H1 (cell line): ENCODE data around the gene SV2B. TPM values are rescaled to one million over a fixed set of nuclear protein-coding genes. Genes with fewer than 3 reads are reported as not detected.

Source experiments
- CTCF ChIA-PET: fragments of 300-600 bp; sonication (Branson Sonifier 250); formaldehyde crosslinking; loops from one replicate; lab custom pipeline; 2021; ENCODE audit not compliant: partially characterized antibody; lab: Charles Lee
- POLR2A ChIA-PET: fragments of 300-600 bp; sonication (Branson Sonifier 250); formaldehyde crosslinking; loops from one replicate; lab custom pipeline; 2021; ENCODE audit warnings: inconsistent platforms; ENCODE audit not compliant: partially characterized antibody; lab: Charles Lee
- DNase-seq, 2 experiments: peaks; one replicate each; pipeline versions ENCODE4 v3.0.0 to v3.0.0-alpha.2; 2010 to 2022; ENCODE audit warnings: low spot score in 2 of 2, low read depth in 1 of 2, mixed read lengths in 1 of 2
- FAIRE-seq: peaks from 2 replicates; lab custom pipeline; 2011; peaks lifted over from hg19 to GRCh38; lab: Jason Lieb, UNC
- H2AFZ ChIP-seq: 2 replicates; pipeline ENCODE4 v1.8.1; 2012; ENCODE audit warnings: low read length, inconsistent platforms
- H2AK5ac ChIP-seq: 2 replicates; pipeline ENCODE4 v1.6.1; 2013; ENCODE audit warnings: low read depth, low read length
- H2BK120ac ChIP-seq: replicated peaks from 2 replicates; pipeline ENCODE3; 2013; ENCODE audit warnings: low read depth, low read length, inconsistent platforms
- H2BK12ac ChIP-seq: 2 replicates; pipeline ENCODE4 v1.6.1; 2013; ENCODE audit warnings: low read depth, low read length
- H2BK15ac ChIP-seq: 2 replicates; pipeline ENCODE4 v1.6.1; 2013; ENCODE audit warnings: low read length
- H2BK20ac ChIP-seq: 2 replicates; pipeline ENCODE4 v1.6.1; 2013; ENCODE audit warnings: low read length
- H2BK5ac ChIP-seq: 2 replicates; pipeline ENCODE4 v1.6.1; 2013; ENCODE audit warnings: low read depth, low read length
- H3K14ac ChIP-seq: 2 replicates; pipeline ENCODE4 v1.6.1; 2013; ENCODE audit warnings: inconsistent platforms; ENCODE audit not compliant: insufficient read length
- H3K18ac ChIP-seq: 2 replicates; pipeline ENCODE4 v1.6.1; 2013; ENCODE audit warnings: low read length; ENCODE audit errors: extremely low read depth
- H3K23ac ChIP-seq: 2 replicates; pipeline ENCODE4 v1.6.1; 2013; ENCODE audit warnings: inconsistent platforms; ENCODE audit not compliant: insufficient read length
- H3K23me2 ChIP-seq: 2 replicates; pipeline ENCODE4 v1.6.1; 2013; ENCODE audit warnings: low read depth, low read length
- H3K27ac ChIP-seq: 2 replicates; pipeline ENCODE4 v1.6.1; 2011; ENCODE audit warnings: low read depth, low read length, inconsistent platforms
- H3K27me3 ChIP-seq, 4 experiments: replicated peaks in 1 of 4; 1 replicate in 1 of 4; 2 replicates in 3 of 4; pipeline versions ENCODE4 v1.6.1 to v1.8.1; 2011 to 2013; ENCODE audit warnings: low read length in 3 of 4, mild to moderate bottlenecking in 3 of 4, inconsistent platforms in 2 of 4, mixed read lengths in 2 of 4, moderate library complexity in 1 of 4; ENCODE audit not compliant: control insufficient read depth in 3 of 4, insufficient read depth in 3 of 4; ENCODE audit errors: extremely low read depth in 1 of 4
- H3K36me3 ChIP-seq, 4 experiments: 2 replicates each; pipeline versions ENCODE4 v1.6.1 to v1.8.1; 2011 to 2013; ENCODE audit warnings: mild to moderate bottlenecking in 4 of 4, low read length in 3 of 4, moderate library complexity in 2 of 4, control low read depth in 1 of 4, inconsistent platforms in 1 of 4; ENCODE audit not compliant: insufficient read depth in 4 of 4, control insufficient read depth in 2 of 4
- H3K4ac ChIP-seq: replicated peaks from 2 replicates; pipeline ENCODE3; 2013; ENCODE audit warnings: low read length, low read depth, mixed read lengths, inconsistent platforms; ENCODE audit not compliant: insufficient read length
- H3K4me1 ChIP-seq, 4 experiments: replicated peaks in 1 of 4; 1 replicate in 1 of 4; 2 replicates in 3 of 4; pipeline versions ENCODE4 v1.6.1 to v1.8.1; 2011 to 2013; ENCODE audit warnings: low read length in 3 of 4, inconsistent platforms in 2 of 4, mixed read lengths in 1 of 4; ENCODE audit not compliant: insufficient read depth in 4 of 4, control insufficient read depth in 3 of 4
- H3K4me2 ChIP-seq, 2 experiments: 2 replicates each; pipeline versions ENCODE4 v1.6.1 to v1.8.1; 2011 to 2013; ENCODE audit warnings: low read depth in 2 of 2, low read length in 2 of 2, control low read depth in 1 of 2, inconsistent platforms in 1 of 2, mild to moderate bottlenecking in 1 of 2; ENCODE audit not compliant: insufficient read depth in 1 of 2
- H3K4me3 ChIP-seq, 4 experiments: fragments of 200-600, 300-600 bp in 1 of 4; sonication (generic), shearing (Covaris generic), sonication (Bioruptor Twin) in 1 of 4; 2 replicates each; pipeline versions ENCODE4 v1.5.1 to v1.8.1; 2011 to 2016; ENCODE audit warnings: low read length in 4 of 4, low read depth in 3 of 4, control low read depth in 2 of 4, inconsistent platforms in 2 of 4, mild to moderate bottlenecking in 2 of 4, mixed read lengths in 1 of 4, moderate library complexity in 1 of 4; ENCODE audit not compliant: insufficient read depth in 2 of 4; ENCODE audit errors: extremely low read depth in 1 of 4
- H3K56ac ChIP-seq: replicated peaks from 2 replicates; pipeline ENCODE3; 2013; ENCODE audit warnings: low read depth, mild to moderate bottlenecking, mixed read lengths, low read length, inconsistent platforms; ENCODE audit not compliant: insufficient read length
- H3K79me1 ChIP-seq: 2 replicates; pipeline ENCODE4 v1.6.1; 2013; ENCODE audit warnings: low read depth, low read length, control low read depth
- H3K79me2 ChIP-seq, 2 experiments: 2 replicates each; pipeline versions ENCODE4 v1.6.1 to v1.8.1; 2012 to 2013; ENCODE audit warnings: low read length in 2 of 2, mild to moderate bottlenecking in 2 of 2, inconsistent platforms in 1 of 2; ENCODE audit not compliant: insufficient read depth in 2 of 2, control insufficient read depth in 1 of 2
- H3K9ac ChIP-seq, 4 experiments: replicated peaks in 1 of 4; 1 replicate in 1 of 4; 2 replicates in 3 of 4; pipeline versions ENCODE4 v1.6.1 to v1.8.1; 2011 to 2013; ENCODE audit warnings: low read depth in 3 of 4, low read length in 3 of 4, control low read depth in 2 of 4, mild to moderate bottlenecking in 2 of 4, moderate library complexity in 2 of 4, inconsistent platforms in 1 of 4; ENCODE audit errors: extremely low read depth in 1 of 4
- H3K9me3 ChIP-seq, 2 experiments: 2 replicates each; pipeline versions ENCODE4 v1.6.1 to v1.8.1; 2012 to 2013; ENCODE audit warnings: mild to moderate bottlenecking in 2 of 2, moderate library complexity in 2 of 2, control low read depth in 1 of 2, inconsistent platforms in 1 of 2, low read depth in 1 of 2, low read length in 1 of 2, mixed read lengths in 1 of 2; ENCODE audit not compliant: insufficient read depth in 2 of 2
- H4K20me1 ChIP-seq, 2 experiments: replicated peaks in 1 of 2; 2 replicates each; pipeline versions ENCODE3 to v1.8.1; 2011 to 2013; ENCODE audit warnings: inconsistent platforms in 2 of 2, low read length in 2 of 2, mild to moderate bottlenecking in 1 of 2; ENCODE audit not compliant: insufficient read depth in 2 of 2, control insufficient read depth in 1 of 2
- H4K5ac ChIP-seq: 2 replicates; pipeline ENCODE4 v1.6.1; 2013; ENCODE audit warnings: low read length, low read depth, mixed read lengths, inconsistent platforms; ENCODE audit not compliant: insufficient read length
- H4K8ac ChIP-seq: 2 replicates; pipeline ENCODE4 v1.8.0; 2013; ENCODE audit warnings: mild to moderate bottlenecking, moderate library complexity, low read length, inconsistent platforms; ENCODE audit not compliant: insufficient read depth; ENCODE audit errors: extremely low read depth
- H4K91ac ChIP-seq: replicated peaks from 2 replicates; pipeline ENCODE3; 2013; ENCODE audit warnings: low read length, mixed read lengths, inconsistent platforms; ENCODE audit not compliant: insufficient read length
- BCL11A ChIP-seq, 2 experiments: IDR thresholded peaks; one replicate each; pipeline ENCODE4 v1.6.1; 2011; ENCODE audit warnings: low read depth in 2 of 2, low read length in 2 of 2, mild to moderate bottlenecking in 2 of 2
- CBX8 ChIP-seq: fragments of 300-800, 300-1000 bp; sonication (generic); IDR thresholded peaks from 2 replicates; pipeline ENCODE4 v1.7.1; 2016; ENCODE audit warnings: low read depth, low read length, borderline replicate concordance
- CEBPB ChIP-seq: IDR thresholded peaks from 2 replicates; pipeline ENCODE4 v1.6.1; 2012; ENCODE audit warnings: low read depth, low read length
- CTBP2 ChIP-seq: IDR thresholded peaks from 2 replicates; pipeline ENCODE4 v1.7.0; 2011; ENCODE audit warnings: borderline replicate concordance, mild to moderate bottlenecking, moderate library complexity, mixed read lengths, low read length; ENCODE audit not compliant: insufficient read depth, insufficient read length
- EZH2 ChIP-seq: fragments of 200-600 bp; sonication (generic); IDR thresholded peaks from 2 replicates; pipeline ENCODE4 v1.7.1; 2012; ENCODE audit warnings: low read depth, mild to moderate bottlenecking, moderate library complexity, low read length, inconsistent platforms; ENCODE audit not compliant: severe bottlenecking
- KDM1A ChIP-seq: fragments of 200-600, 300-600 bp; sonication (generic); IDR thresholded peaks from 2 replicates; pipeline ENCODE4 v1.7.1; 2016; ENCODE audit warnings: mild to moderate bottlenecking, low read length, borderline replicate concordance
- MAFK ChIP-seq: IDR thresholded peaks from 2 replicates; pipeline ENCODE4 v1.6.1; 2012; ENCODE audit warnings: low read depth, mild to moderate bottlenecking, improper control_type of control experiment, low read length
- NANOG ChIP-seq: IDR thresholded peaks from 2 replicates; pipeline ENCODE4 v1.6.1; 2011; ENCODE audit warnings: low read length, low read depth, mild to moderate bottlenecking, inconsistent platforms; ENCODE audit not compliant: insufficient read depth, poor library complexity, severe bottlenecking
- POU5F1 ChIP-seq: IDR thresholded peaks from 2 replicates; pipeline ENCODE4 v1.6.1; 2011; ENCODE audit warnings: low read depth, mild to moderate bottlenecking, low read length, moderate library complexity
- RBBP5 ChIP-seq: IDR thresholded peaks from 2 replicates; pipeline ENCODE4 v1.7.1; 2012; ENCODE audit warnings: low read depth, mild to moderate bottlenecking, inconsistent platforms, low read length, moderate library complexity, borderline replicate concordance
- SUZ12 ChIP-seq: fragments of 200-600 bp; sonication (generic); IDR thresholded peaks from 2 replicates; pipeline ENCODE4 v1.6.1; 2012; ENCODE audit warnings: mild to moderate bottlenecking, inconsistent platforms, low read length, moderate library complexity, mixed read lengths
- ZNF274 ChIP-seq: IDR thresholded peaks from 2 replicates; pipeline ENCODE4 v1.7.0; 2012; ENCODE audit warnings: low read length, borderline replicate concordance; ENCODE audit errors: extremely low read depth
- WGBS, 2 experiments: shearing (Covaris generic) in 1 of 2; methylation state at CpG; one replicate each; pipeline versions ENCODE4 v1.1.6 to v1.1.7; 2013 to 2015; ENCODE audit warnings: low lambda C conversion rate in 2 of 2, mixed read lengths in 2 of 2, inconsistent platforms in 1 of 2, low coverage in 1 of 2, missing lambda C conversion rate in 1 of 2; ENCODE audit not compliant: insufficient replicate concordance in 2 of 2, insufficient coverage in 1 of 2, insufficient read length in 1 of 2; ENCODE audit errors: extremely low coverage in 1 of 2, missing lambda C conversion rate in 1 of 2; 5-methylcytosine and 5-hydroxymethylcytosine counted together
- polyA plus RNA-seq, 7 experiments: library from polyadenylated mRNA; depleted of rRNA in 3 of 7; stranded (reverse) in 5 of 7; unstranded in 2 of 7; fragments of >200 nt in 5 of 7; fragments of 200-250 nt in 2 of 7; gene quantifications; 1 replicate in 5 of 7; 2 replicates in 1 of 7; 4 replicates in 1 of 7; pipeline versions ENCODE4 v1.2.1 to v1.2.3, GENCODE V29; 2011 to 2013; ENCODE audit warnings: missing spikeins in 2 of 7, mixed read lengths in 2 of 7
- total RNA-seq: library from RNA; stranded (reverse); fragmentation: NEBNext Ultra II Directional; extraction: Animal tissue kit (Norgen Biotek cat#: 25700); gene quantifications from 2 replicates; pipeline ENCODE4 v1.2.1, GENCODE V29; 2021

SV2B gene
- total and polyA plus RNA-seq, 2 of the 8 experiments (the other 6 are each of a cell fraction or from before 2014, with no cell fraction given), result 0.09 to 0.20 TPM

GRCh38 chr15:91348752-91349500, 248.9 kb downstream of the SV2B start:
- Histone ChIP-seq H2BK12ac (no peak overlapping the region), H3K14ac (no peak overlapping the region), H3K4me2 (no peak overlapping the region), H4K91ac (no peak overlapping the region), H3K36me3 (no peaks in the 10 kb centered on the region), H3K9me3 (no peaks in the 10 kb centered on the region), H3K79me1 (no peaks in the 10 kb centered on the region), H2BK120ac (no peak overlapping the region), H2AFZ (peak overlapping the region; percentile 5; the same call in 1 of the 2 replicates), H3K79me2 (no peaks in the 10 kb centered on the region), H3K4me3 (no peak overlapping the region), H3K23ac (no peak overlapping the region), H3K27me3 (no peaks in the 10 kb centered on the region), H4K20me1 (no peaks in the 10 kb centered on the region), H2BK20ac (no peak overlapping the region), H2AK5ac (no peak overlapping the region), H4K5ac (no peak overlapping the region), H3K9ac (no peak overlapping the region), H3K18ac (no peak overlapping the region), H3K27ac (no peak overlapping the region), H3K23me2 (no peaks in the 10 kb centered on the region), H2BK15ac (no peak overlapping the region), H3K4me1 (peaks cover 0 to 3% (median 0%) of the 10 kb centered on the region in 4 experiments; a peak in 1 of 7 replicates), H2BK5ac (no peak overlapping the region), H4K8ac (no peak overlapping the region), H3K4ac (no peak overlapping the region), H3K56ac (no peak overlapping the region)
- DNase-seq (no peak), FAIRE-seq (no peak)
- WGBS, 2 experiments, result 96% methylated on average over 3 of the region's 3 CpGs; no CpG with 5 or more reads in 1 of the 2 experiments
- ChIA-PET POLR2A (no interaction called here), CTCF (interaction anchor here (0.8 kb wide), 1 partner anchor 50 kb away, joined by 3 read pairs; no protein-coding TSS in a partner anchor)
- TF ChIP-seq RBBP5 (no peak), CEBPB (no peak), ZNF274 (no peak), POU5F1 (no peak), CBX8 (no peak), EZH2 (no peak), CTBP2 (no peak), MAFK (no peak), NANOG (no peak), BCL11A (IDR thresholded peaks at IDR 0.05; ENCODE audit: low read depth in 2 of 2, low read length in 2 of 2) (no peak), KDM1A (no peak), SUZ12 (no peak)
